ENCODE measurements around the gene ZNF423. TPM values are rescaled to one million over a fixed set of nuclear protein-coding genes. Genes with fewer than 3 reads are reported as not detected.

Gene ZNF423
- total and polyA plus RNA-seq, 2 donors: 0.52 to 1.6 TPM

DNA sequence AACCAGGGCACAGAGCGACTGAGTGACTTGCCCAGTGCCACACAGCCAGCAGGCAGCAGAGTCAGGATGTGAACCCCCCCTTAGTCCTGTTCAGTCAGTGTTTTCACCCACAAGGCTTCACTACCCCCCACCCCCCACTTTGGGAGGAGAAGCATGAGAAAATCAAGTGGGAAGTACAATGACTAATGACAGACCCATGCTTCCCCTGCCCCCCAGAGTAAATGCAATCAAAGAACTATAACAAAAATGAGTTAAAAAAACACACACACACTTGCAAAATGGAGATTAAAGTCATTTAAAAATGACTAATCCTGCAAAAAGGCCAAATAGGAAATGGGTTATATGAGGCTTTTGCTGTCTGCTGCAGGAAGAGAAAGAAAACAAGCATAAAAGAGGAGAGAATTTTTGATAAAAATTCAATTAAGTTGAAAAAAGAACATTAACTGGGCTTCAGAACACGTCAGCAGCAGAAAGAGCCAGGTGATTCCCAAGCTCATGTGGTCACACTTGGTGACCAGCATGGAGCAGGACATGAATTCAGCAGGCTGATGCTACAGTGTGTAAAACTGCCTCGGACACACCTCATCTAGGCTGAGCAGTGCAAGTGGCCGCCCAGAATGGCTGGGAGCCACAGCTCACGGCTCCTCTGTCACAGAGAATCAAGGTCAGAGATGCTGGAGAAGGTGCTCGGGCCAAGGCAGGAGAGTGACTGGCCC, 212.3 kb downstream of the ZNF423 start:
- no peaks in the 10 kb centered on the region for H3K36me3 ChIP-seq (ENCODE audit: control insufficient read depth in 2 of 2, insufficient read depth in 2 of 2, low read length in 1 of 2)
- no peak for DNase-seq (ENCODE audit: low read depth in 6 of 9, low spot score in 9 of 9)
- 86% methylated on average over 6 of the region's 6 CpGs for WGBS
- peaks cover 6 to 34% of the 10 kb centered on the region in 2 donors for H3K4me1 ChIP-seq (ENCODE audit: control insufficient read depth in 2 of 2, insufficient read depth in 2 of 2, low read length in 2 of 2)
- H3K9me3 ChIP-seq (ENCODE audit: control insufficient read depth in 2 of 2, insufficient read depth in 1 of 2, low read length in 1 of 2): peaks cover 0 to 9% of the 10 kb centered on the region in 2 donors
- H3K27ac ChIP-seq (ENCODE audit: low read depth in 1 of 2, low read length in 1 of 2): no peak overlapping the region
- no peak overlapping the region for H3K4me3 ChIP-seq (ENCODE audit: low read length in 2 of 2)
- no peaks in the 10 kb centered on the region for H3K27me3 ChIP-seq (ENCODE audit: control insufficient read depth in 2 of 2, insufficient read depth in 1 of 2, low read length in 1 of 2)

DNA sequence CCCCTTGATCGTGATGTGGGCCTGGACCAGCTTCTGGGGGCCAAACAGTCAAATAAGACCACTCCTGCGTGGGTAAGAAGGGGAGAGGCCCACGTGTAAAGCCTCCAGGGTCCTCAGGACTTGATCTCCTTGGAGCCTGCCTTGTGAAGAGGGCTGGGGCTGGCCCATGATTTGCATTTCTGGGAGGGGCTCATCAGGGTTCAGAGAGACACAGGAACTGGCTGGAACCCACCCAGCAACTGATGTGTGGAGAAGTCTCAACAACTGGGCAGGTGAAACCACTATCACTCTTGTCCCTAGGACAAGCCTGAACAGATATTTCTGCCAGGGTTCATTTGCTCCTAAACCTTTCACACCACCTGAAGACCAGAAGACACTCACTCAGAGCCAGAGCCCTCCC, 214.7 kb downstream of the ZNF423 start:
- Histone ChIP-seq H3K4me3 (ENCODE audit: low read length in 2 of 2) (no peak overlapping the region), H3K9me3 (ENCODE audit: control insufficient read depth in 2 of 2, insufficient read depth in 1 of 2, low read length in 1 of 2) (peaks cover 1 to 4% of the 10 kb centered on the region in 2 donors), H3K27ac (ENCODE audit: low read depth in 1 of 2, low read length in 1 of 2) (no peak overlapping the region), H3K36me3 (ENCODE audit: control insufficient read depth in 2 of 2, insufficient read depth in 2 of 2, low read length in 1 of 2) (no peaks in the 10 kb centered on the region), H3K4me1 (ENCODE audit: control insufficient read depth in 2 of 2, insufficient read depth in 2 of 2, low read length in 2 of 2) (peaks cover 6 to 37% of the 10 kb centered on the region in 2 donors), H3K27me3 (ENCODE audit: control insufficient read depth in 2 of 2, insufficient read depth in 1 of 2, low read length in 1 of 2) (no peaks in the 10 kb centered on the region)
- WGBS: 87% methylated on average over 3 of the region's 3 CpGs
- peak in 1 of 9 donors; percentile 41 for DNase-seq (ENCODE audit: low read depth in 6 of 9, low spot score in 9 of 9)

DNA sequence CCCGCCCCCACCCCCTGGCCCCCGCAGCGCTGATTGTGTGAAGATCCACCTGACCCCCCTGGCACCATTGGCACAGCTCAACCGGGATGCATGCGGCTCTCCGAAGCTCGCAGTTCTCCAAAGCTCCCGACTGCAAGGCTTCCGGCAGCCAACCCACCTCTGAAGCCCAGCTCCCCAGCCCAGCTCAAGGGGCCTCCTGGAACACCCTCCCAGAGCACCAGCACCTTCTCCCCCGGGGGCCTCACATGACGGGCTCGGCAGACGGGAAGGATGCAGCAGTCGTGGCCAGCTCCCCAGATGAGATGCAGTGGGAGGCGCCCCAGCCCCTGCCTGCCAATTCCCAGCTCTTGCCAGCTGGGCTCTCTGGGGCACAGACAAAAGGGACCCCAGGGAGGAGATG, 215.3 kb downstream of the ZNF423 start:
- Histone ChIP-seq H3K4me1 (ENCODE audit: control insufficient read depth in 2 of 2, insufficient read depth in 2 of 2, low read length in 2 of 2) (peaks cover 6 to 41% of the 10 kb centered on the region in 2 donors), H3K27ac (ENCODE audit: low read depth in 1 of 2, low read length in 1 of 2) (no peak overlapping the region), H3K36me3 (ENCODE audit: control insufficient read depth in 2 of 2, insufficient read depth in 2 of 2, low read length in 1 of 2) (no peaks in the 10 kb centered on the region), H3K27me3 (ENCODE audit: control insufficient read depth in 2 of 2, insufficient read depth in 1 of 2, low read length in 1 of 2) (no peaks in the 10 kb centered on the region), H3K9me3 (ENCODE audit: control insufficient read depth in 2 of 2, insufficient read depth in 1 of 2, low read length in 1 of 2) (peaks cover 0 to 1% of the 10 kb centered on the region in 2 donors), H3K4me3 (ENCODE audit: low read length in 2 of 2) (no peak overlapping the region)
- WGBS: 63% methylated on average over 15 of the region's 15 CpGs
- DNase-seq (ENCODE audit: low read depth in 6 of 9, low spot score in 9 of 9): peak in 1 of 9 donors; percentile 48

DNA sequence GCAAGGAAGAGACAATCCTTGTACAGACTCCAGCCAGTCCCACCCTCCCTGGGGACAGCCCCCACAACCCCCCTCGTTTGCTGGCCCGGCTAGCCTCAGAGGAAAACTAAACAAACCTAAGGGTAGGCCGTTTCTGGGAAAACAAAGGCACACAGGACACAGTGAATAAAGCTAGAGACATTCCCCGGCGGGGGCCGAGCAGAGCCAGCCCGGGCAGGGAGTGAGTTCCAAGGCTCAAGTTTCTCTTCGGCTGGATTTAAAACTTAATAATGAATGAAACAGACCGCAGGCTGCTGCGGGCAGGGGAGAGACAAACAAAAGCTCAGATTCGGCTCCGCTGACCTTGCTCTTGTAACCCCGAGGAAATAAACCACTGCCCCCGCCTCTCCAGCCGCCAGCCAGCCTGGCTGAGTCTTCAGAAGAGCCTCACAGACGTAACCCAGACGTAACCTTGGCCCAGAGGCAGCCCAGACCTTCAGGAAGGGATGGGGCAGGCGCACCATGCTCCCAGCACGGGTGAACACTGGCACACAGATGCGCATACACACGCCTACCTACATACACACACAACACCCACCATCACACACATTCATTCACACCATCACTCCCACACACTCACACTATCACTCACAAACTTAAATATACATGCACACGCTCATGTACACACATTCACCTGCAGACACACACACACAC, 216.0 kb downstream of the ZNF423 start:
- H3K27me3 ChIP-seq (ENCODE audit: control insufficient read depth in 2 of 2, insufficient read depth in 1 of 2, low read length in 1 of 2): no peaks in the 10 kb centered on the region
- no peak overlapping the region for H3K27ac ChIP-seq (ENCODE audit: low read depth in 1 of 2, low read length in 1 of 2)
- H3K4me3 ChIP-seq (ENCODE audit: low read length in 2 of 2): no peak overlapping the region
- 86% methylated on average over 22 of the region's 22 CpGs for WGBS
- peaks cover 0 to 1% of the 10 kb centered on the region in 2 donors for H3K9me3 ChIP-seq (ENCODE audit: control insufficient read depth in 2 of 2, insufficient read depth in 1 of 2, low read length in 1 of 2)
- peak in 1 of 9 donors; percentile 51 for DNase-seq (ENCODE audit: low read depth in 6 of 9, low spot score in 9 of 9)
- peaks cover 11 to 47% of the 10 kb centered on the region in 2 donors for H3K4me1 ChIP-seq (ENCODE audit: control insufficient read depth in 2 of 2, insufficient read depth in 2 of 2, low read length in 2 of 2)
- H3K36me3 ChIP-seq (ENCODE audit: control insufficient read depth in 2 of 2, insufficient read depth in 2 of 2, low read length in 1 of 2): no peaks in the 10 kb centered on the region

DNA sequence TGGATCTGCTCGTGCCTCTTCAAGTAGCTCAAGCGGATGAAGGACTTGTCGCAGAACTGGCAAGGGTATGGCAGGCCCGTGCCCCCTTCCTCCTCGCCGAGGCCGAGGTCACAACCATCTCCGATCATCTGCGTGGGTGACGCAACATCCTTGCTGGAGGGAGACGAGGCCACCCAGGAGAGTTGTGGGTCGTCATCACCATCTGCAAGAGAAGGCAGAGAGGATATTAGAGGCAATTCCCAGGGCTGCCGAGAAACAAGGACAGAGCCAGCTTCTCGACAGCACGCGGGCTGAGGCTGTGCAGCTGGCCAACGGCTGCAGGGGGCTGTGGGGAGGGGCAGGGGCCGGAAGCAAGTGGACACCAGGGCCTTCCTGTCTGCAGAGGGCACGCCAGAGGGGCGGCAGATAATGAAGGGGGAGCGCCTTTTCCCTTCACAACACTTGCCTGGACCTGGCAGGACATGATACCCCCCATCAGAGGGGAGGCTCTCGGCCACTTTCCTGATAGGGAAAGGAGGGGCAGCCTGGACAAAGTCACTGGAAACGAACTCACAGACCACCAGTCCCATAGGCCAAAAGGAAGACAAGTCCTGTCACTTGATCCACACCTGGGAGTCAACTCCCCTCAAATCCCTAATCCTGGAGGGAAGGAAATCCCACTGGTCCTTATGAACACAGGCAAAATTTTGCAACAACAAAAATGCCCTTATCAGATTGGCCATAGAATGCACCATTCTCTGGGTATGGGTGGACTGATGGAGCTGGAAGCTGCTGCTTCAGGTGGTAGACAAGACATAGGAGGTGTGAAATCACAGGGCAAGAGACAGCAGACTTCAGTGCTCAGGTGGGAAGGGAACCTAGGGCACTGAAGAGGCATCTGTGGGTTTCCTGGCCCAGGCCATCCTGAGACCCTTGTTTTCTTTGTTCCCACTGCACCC, 217.0 kb downstream of the ZNF423 start:
- no peak for DNase-seq (ENCODE audit: low read depth in 6 of 9, low spot score in 9 of 9)
- Histone ChIP-seq H3K36me3 (ENCODE audit: control insufficient read depth in 2 of 2, insufficient read depth in 2 of 2, low read length in 1 of 2) (no peaks in the 10 kb centered on the region), H3K9me3 (ENCODE audit: control insufficient read depth in 2 of 2, insufficient read depth in 1 of 2, low read length in 1 of 2) (peaks cover 0 to 1% of the 10 kb centered on the region in 2 donors), H3K4me3 (ENCODE audit: low read length in 2 of 2) (no peak overlapping the region), H3K27me3 (ENCODE audit: control insufficient read depth in 2 of 2, insufficient read depth in 1 of 2, low read length in 1 of 2) (no peaks in the 10 kb centered on the region), H3K27ac (ENCODE audit: low read depth in 1 of 2, low read length in 1 of 2) (no peak overlapping the region), H3K4me1 (ENCODE audit: control insufficient read depth in 2 of 2, insufficient read depth in 2 of 2, low read length in 2 of 2) (peaks cover 14 to 54% of the 10 kb centered on the region in 2 donors)
- WGBS: 93% methylated on average over 23 of the region's 23 CpGs

DNA sequence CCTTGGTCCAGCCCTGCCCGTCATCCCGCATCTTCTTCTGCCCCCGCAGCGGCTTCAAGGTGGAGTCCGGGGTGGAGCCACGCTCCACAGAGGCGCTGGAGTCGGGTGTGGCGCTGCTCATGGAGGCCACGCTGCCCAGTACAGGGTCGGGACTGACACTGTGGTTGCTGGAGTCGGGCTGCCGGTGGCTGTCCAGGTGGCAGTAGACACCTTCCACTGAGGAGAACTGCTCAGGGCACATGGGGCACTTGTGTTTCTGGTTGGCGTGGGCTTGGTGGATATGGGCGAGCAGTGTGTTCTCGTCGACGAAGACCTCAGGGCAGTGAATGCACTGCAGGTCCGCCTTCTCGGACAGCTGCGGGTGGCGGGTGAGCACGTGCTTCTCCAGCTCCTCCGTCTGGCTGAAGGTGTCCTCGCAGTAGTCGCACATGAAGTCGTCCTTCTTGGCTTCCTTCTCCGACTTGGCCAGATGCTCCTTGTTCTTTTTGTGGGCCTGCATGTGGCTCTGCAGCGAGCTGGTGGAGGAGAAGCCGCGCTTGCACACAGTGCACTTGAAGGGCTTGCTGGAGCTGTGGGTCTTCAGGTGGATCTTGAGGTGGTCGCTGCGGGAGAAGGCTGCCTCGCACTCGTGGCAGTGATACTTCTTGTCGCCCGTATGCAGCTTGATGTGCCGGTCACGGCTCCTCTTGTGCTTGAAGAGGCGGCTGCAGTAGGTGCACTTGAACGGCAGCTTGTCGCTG, 217.8 kb downstream of the ZNF423 start:
- WGBS: 98% methylated on average over 42 of the region's 42 CpGs
- Histone ChIP-seq H3K9me3 (ENCODE audit: control insufficient read depth in 2 of 2, insufficient read depth in 1 of 2, low read length in 1 of 2) (peaks cover 0 to 1% of the 10 kb centered on the region in 2 donors), H3K4me3 (ENCODE audit: low read length in 2 of 2) (no peak overlapping the region), H3K27ac (ENCODE audit: low read depth in 1 of 2, low read length in 1 of 2) (no peak overlapping the region), H3K27me3 (ENCODE audit: control insufficient read depth in 2 of 2, insufficient read depth in 1 of 2, low read length in 1 of 2) (no peaks in the 10 kb centered on the region), H3K36me3 (ENCODE audit: control insufficient read depth in 2 of 2, insufficient read depth in 2 of 2, low read length in 1 of 2) (no peaks in the 10 kb centered on the region), H3K4me1 (ENCODE audit: control insufficient read depth in 2 of 2, insufficient read depth in 2 of 2, low read length in 2 of 2) (peaks cover 14 to 55% of the 10 kb centered on the region in 2 donors)
- DNase-seq (ENCODE audit: low read depth in 6 of 9, low spot score in 9 of 9): no peak

DNA sequence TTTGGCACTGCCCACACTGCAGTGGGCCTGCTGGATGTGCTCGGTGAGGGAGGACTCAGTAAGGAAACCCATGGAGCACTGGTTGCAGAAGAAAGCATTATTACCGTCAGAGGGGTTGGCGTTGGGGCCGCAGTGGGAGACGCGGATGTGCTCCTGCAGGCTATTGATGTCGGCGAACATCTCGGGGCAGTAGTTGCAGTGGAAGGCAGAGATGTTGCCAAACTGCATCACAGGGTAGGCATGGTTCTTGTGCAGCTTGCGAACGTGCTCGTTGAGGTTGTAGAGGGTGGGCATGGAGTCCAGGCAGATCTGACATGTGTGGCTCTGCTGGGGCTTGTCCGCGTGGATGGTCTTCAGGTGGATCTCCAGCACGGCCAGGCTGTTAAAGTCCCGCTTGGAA, 218.4 kb downstream of the ZNF423 start:
- 98% methylated on average over 16 of the region's 16 CpGs for WGBS
- DNase-seq (ENCODE audit: low read depth in 6 of 9, low spot score in 9 of 9): no peak
- Histone ChIP-seq H3K27ac (ENCODE audit: low read depth in 1 of 2, low read length in 1 of 2) (no peak overlapping the region), H3K4me3 (ENCODE audit: low read length in 2 of 2) (no peak overlapping the region), H3K9me3 (ENCODE audit: control insufficient read depth in 2 of 2, insufficient read depth in 1 of 2, low read length in 1 of 2) (peaks cover 0 to 1% of the 10 kb centered on the region in 2 donors), H3K4me1 (ENCODE audit: control insufficient read depth in 2 of 2, insufficient read depth in 2 of 2, low read length in 2 of 2) (peaks cover 14 to 60% of the 10 kb centered on the region in 2 donors), H3K36me3 (ENCODE audit: control insufficient read depth in 2 of 2, insufficient read depth in 2 of 2, low read length in 1 of 2) (no peaks in the 10 kb centered on the region), H3K27me3 (ENCODE audit: control insufficient read depth in 2 of 2, insufficient read depth in 1 of 2, low read length in 1 of 2) (no peaks in the 10 kb centered on the region)

DNA sequence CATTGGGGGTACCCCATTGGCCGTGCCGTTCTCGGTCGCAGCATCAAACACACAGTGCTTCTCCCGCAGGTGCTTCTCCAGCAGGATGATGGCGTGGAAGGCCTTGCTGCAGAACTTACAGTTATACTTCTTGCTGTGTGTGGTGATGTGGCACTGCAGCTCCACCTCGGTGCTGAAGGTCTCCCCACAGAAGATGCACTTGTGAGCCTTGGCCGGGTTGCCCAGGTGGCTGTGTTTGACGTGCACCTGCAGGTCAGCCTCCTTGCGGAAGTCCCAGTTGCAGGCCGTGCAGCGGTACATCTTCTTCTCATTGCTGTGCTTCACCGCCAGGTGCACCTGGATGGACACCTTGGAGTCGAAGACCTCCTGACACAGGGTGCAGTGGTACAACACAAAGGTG, 219.3 kb downstream of the ZNF423 start:
- Histone ChIP-seq H3K4me3 (ENCODE audit: low read length in 2 of 2) (no peak overlapping the region), H3K27me3 (ENCODE audit: control insufficient read depth in 2 of 2, insufficient read depth in 1 of 2, low read length in 1 of 2) (no peaks in the 10 kb centered on the region), H3K9me3 (ENCODE audit: control insufficient read depth in 2 of 2, insufficient read depth in 1 of 2, low read length in 1 of 2) (peaks cover 0 to 1% of the 10 kb centered on the region in 2 donors), H3K36me3 (ENCODE audit: control insufficient read depth in 2 of 2, insufficient read depth in 2 of 2, low read length in 1 of 2) (no peaks in the 10 kb centered on the region), H3K4me1 (ENCODE audit: control insufficient read depth in 2 of 2, insufficient read depth in 2 of 2, low read length in 2 of 2) (peaks cover 14 to 67% of the 10 kb centered on the region in 2 donors), H3K27ac (ENCODE audit: low read depth in 1 of 2, low read length in 1 of 2) (no peak overlapping the region)
- WGBS: 94% methylated on average over 14 of the region's 14 CpGs
- peak in 1 of 9 donors; percentile 25 for DNase-seq (ENCODE audit: low read depth in 6 of 9, low spot score in 9 of 9)
